ENCODE results near the gene TBC1D10A.

DNA sequence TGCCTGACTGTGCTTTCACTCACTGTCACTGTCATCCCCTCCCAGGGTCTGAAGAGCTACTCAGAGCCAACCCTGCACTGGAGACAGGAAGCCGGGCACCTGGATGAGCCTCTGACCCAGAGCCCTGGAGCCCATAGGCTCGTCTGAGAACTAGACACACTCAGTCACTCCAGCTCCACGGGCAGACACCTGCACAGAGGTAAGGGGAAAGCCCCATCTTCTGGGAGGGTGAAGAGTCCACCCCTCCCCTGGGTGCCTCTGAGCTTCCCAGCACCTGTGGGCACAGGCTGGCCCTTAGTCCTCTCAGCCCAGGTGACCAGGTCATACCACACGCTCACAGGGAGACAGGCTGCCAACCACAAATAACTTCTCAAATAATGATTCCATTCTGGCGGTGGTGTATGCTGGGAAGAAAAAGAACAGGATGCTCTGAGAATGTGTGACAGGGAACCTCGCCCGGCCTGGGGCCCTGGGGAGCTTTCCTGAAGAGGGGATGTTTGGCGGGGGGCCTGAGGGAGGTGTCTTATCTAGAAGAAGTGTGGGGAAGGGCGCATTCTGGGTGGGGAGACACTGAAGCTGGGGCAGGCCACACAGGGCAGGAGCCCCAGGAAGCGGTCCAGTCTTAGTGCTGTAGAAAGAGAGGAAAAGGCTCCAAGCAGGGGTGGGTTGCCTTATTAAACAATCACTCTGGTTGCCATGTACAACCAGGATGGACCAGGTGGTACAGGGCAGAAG is 35.3 kb upstream of the TBC1D10A start:
- no peak for TF ChIP-seq CTCF (conservative IDR thresholded peaks at IDR 0.05 in 1 of 2, IDR thresholded peaks at IDR 0.05 in 1 of 2; ENCODE audit: extremely low read depth in 1 of 2, insufficient read depth in 1 of 2, low read depth in 1 of 2, low read length in 2 of 2)
- no peak for TF ChIP-seq EZH2 (IDR thresholded peaks at IDR 0.05; ENCODE audit: borderline replicate concordance, low read length)

All from mammary epithelial cell (primary cell).